Activated naive CD8-positive, alpha-beta T cell treated with anti-CD3 and anti-CD28 coated beads, Interleukin-2, amount 50 U/mL, for 16 hours (primary cell): ENCODE data around the gene PPM1J.
A peak's percentile ranks its signal among the peaks of the same experiment; 100 is the strongest.
"Not testable (repeated sequence)": the region's sequence is repeated elsewhere in the genome, so short reads cannot be mapped to it uniquely, and the experiment has no call there.

Experiments
- DNase-seq: peaks from one replicate; pipeline ENCODE4 v3.0.0-alpha.2; 2020; ENCODE audit warnings: low read depth, low spot score

Gene PPM1J

DNA sequence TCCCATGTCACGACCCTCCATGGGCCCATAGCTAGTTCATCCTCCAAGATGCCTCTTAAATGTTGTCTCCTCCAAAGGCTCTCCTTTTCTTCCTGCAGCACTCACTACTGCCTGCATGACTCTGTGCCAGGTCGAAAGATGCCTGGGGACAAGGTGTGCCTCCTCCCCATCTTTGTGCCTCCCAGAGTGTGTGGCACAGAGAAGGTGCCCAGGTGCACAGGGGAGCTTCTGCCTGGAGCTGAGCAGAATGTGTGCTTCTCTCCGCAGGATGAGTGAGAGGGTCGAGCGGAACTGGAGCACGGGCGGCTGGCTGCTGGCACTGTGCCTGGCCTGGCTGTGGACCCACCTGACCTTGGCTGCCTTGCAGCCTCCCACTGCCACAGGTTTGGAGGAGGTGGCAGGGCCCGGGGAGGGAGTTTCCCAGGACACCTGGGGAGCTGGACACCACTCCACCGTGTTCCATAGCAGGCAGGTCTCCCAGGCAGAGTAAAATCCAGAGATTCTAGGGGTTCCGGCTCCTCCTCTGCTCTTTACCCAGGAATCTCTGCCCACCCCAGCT is 6.9 kb upstream of the PPM1J start:
- no peak for DNase-seq

DNA sequence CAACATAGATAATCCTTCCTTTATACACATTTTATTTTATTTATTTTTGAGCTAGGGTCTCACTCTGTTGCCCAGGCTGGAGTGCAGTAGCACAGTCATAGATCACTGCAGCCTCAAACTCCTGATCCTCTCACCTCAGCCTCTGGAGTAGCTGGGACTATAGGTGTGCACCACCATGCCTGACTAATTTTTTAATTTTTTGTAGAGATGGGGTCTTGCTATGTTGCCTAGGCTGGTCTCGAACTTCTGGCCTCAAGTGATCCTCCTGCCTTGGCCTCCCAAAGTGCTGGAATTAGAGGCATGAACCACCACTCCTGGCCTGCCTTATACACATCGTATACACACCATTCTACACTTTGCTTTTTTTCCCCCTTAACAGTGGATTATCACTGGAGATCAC is 6.2 kb upstream of the PPM1J start:
- DNase-seq: not testable (repeated sequence)

GRCh38 chr1:112720800-112721199 is 5.7 kb upstream of the PPM1J start:
- no peak for DNase-seq

DNA sequence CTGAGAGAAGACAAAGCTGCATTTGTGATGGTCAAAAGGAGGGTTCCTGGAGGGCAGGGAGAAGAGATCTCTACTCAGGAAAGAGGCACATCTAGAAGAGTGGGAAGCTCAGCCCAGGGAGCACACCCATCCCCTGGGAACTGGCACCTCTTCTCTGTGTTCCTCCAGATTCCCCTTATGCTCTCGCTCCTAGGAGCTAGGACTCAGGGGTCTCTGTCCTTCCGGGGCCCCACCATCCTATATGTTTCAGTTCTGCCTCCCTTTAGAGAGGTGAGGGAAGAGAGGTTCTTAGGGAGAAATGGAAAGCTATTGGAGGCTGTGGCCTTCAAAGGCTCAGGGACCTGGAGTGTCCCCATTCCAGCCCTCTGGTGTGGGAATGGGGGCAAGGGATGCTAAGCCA is 4.6 kb upstream of the PPM1J start:
- DNase-seq: no peak

DNA sequence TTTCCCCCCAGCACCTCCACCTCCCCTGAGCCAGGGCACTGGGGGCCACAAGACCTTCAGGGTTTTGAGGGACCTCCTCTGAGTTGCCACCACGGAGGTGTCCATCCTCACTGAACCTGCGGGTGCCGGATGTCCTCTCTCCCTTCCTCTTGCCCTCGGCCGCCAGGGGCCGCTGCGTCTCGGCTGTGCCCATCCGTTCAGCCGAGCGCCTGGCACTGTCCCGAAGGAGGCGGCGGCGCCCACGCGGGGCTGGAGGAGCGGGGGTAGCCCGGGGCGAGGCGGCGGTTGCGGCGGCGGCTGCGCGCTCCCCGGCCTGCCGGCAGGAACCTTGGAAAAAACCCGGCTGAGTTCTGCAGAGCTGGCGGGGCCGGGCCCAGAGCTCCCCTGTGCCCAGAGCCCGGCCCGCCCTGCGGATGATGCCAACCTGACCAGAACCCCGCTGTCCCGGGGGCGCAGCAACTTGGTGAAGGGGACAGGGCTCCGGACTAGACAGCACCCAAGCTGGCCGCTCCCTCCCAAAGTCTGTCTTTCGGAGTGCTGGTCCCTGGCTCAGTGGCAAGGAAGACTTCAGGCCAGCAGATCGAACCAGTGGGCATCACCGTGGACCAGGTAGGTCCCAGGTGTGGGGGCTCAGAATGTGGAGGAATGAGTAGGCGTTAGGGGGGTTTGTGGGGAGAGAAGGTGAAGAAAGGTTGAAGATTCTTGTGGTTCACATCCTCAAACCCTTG is 3.7 kb upstream of the PPM1J start:
- peak; percentile 42 for DNase-seq

- DNase-seq: no peak
These were observed 2.2 kb upstream of the PPM1J start for GRCh38 chr1:112717263-112717873.

DNA sequence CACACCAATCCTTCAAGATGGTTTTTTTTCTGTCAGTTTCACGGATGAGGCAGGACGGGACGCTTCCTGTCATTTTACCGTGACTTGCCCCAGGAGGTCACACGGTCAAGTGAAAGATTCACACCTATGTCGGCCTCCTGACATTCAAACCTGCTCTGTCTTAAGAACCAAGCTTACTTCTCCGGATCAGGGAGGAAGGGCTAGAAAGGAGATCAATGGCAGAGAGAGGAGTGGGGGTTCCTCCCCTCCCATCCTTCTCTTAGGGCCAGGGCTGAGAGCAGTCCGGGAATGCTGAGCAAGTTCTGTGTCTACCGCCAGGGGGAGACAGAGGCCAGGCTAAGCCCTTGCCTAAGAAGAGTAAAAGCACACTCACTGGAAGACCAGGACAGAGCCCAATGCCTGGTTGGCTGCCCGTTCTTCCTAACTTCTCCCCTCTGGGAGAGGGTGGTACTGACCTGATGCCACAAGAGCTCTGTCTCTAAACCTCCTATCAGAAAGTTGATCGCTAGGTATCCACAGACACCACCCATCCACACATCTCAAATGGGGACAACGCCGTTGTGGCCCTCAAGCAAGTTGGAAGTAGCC is 1.1 kb upstream of the PPM1J start:
- DNase-seq: peak; percentile 61

- DNase-seq: no peak
These were observed 544 bp downstream of the PPM1J start for GRCh38 chr1:112714313-112715263.

GRCh38 chr1:112713466-112714312 is 1.4 kb downstream of the PPM1J start:
- no peak for DNase-seq

GRCh38 chr1:112712701-112713128 is 2.4 kb downstream of the PPM1J start:
- no peak for DNase-seq

GRCh38 chr1:112712191-112712590 is 2.9 kb downstream of the PPM1J start:
- no peak for DNase-seq

GRCh38 chr1:112711670-112712069 is 3.5 kb downstream of the PPM1J start:
- no peak for DNase-seq

DNA sequence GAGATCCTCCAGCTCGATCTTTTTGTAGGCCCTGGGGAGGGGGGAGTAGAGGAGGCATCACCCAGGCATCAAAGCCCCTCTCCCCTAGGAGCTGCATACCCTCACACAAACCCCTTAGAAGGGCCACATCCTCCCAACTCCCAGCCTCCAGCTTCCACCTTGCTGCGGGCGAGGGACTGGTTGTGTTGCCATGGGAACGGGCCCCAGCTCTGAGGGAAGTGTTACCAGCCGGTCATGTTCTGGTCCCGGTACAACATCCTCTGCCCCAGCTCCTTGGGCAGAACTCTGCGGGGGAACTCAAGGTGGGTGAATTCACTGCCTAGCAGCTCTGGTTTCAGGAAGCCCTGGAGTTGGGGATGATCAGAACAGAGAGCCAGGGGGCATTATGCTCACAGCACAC is 4.1 kb downstream of the PPM1J start:
- no peak for DNase-seq

DNA sequence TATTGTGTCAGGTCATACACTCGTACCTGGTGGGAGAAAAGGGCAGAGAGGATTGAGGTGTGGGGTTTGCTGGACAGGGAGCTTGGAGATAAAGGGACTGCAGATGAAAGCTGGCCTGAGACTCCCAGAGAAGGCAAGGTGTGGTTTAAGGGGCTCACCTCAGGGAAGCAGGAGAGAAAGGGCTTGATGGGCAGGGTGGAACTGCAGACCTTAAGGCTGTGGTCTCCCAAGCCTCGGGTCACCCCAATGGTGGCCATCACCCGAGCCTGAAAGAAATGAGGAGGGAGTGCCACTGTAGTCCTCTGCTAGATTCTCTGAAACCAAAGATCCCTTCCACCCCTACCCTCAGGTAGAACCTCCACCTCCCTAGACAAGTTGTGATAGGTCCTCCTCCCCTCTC is 4.5 kb downstream of the PPM1J start:
- DNase-seq: no peak

DNA sequence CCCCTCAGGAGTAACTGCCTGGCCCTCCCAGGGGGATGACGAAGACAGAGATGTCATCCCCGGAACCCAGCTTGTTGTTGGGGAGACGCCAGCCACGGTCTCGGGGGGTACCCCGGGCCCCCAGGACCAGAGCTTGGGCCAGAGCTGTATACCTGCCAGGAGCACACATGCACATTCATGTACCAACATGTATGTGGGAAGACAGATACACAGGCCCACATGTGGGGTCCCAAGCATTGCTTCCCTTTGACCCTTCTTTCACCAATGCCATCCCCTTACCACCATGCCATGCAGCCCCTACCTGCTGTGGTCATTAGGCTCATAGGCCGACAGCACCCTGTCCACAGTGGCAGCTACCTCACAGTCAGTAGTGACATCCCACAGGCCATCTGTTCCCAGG is 5.0 kb downstream of the PPM1J start:
- DNase-seq: no peak

DNA sequence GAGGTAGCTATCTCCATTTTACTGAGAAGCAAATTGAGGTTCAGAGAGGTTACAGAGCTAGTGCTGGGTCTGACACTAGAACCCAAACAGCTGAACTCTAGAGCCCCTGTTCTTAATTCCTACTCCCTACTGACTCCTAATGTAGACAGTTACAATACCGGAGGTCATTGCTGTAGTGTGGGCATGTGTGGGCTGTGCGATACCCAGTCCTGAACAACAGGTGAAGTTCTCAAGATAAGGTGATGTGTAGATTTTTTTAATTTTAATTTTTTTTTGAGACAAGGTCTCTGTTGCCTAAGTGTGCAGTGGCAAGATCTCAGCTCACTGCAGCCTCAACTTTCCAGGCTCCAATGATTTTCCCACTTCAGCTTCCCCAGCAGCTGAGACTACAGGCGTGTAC is 6.6 kb downstream of the PPM1J start:
- DNase-seq: no peak

DNA sequence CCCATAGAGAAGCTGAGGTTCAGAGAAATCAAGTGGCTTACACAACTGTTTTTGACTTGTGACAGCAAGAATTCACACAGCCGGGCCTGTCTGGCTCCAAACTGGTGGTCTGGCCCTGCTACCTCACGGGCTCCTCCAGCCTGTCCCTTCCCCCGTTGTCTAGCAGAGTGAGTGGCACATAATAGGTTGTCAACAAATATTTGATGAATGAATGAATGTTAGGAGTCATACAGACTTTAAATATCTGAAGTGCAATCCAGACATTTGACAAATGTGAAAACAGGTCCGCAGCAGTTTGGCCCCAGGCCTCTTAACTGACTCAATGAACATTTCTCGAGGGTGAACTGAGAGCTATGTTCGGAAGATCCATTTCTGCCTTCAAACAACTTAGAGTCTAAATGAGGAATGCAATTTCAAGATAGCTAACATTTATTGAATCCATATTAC is 7.1 kb downstream of the PPM1J start:
- DNase-seq: no peak

DNA sequence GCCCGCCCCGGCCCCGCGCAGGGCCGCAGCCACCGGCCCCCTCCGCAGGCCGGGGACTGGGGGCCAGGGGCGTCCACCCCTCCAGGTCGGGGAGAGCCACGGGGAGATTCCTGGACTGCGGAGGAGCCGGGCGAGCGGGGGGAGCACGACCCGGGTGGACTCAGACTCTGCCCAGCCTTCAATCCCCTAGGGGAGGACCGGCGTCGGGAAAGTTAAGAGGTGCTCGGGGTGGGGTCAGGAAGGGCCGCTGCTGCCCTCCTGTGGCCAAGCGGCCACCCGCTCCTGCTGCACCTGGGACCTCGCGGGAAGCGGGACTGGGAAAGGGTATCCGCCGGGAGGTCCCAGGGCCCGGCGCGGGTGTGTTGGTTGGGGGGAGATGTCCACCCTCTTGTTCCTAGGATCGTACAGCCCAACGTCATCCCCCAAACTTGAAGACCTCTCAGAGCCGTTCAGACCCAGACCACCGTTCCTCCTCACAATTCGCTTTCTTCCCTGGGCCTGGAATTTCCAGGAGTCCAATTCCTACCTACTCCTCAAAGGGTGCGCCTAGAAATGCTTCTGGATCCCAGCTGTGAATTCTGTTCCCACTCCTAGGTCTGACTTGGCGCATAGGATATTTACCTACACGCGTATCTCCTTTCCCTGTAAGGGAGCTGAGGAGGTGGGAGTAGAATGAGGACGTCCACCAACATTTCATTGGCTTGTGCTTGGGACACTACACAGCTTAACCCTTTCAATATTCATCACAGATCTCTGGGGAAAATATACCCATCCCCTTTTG is 7.7 kb downstream of the PPM1J start:
- DNase-seq: peak; percentile 30

- peak; percentile 44 for DNase-seq
These were observed 8.5 kb downstream of the PPM1J start, which contains the start of gene RHOC for GRCh38 chr1:112706505-112707220. TSS of gene RHOC (minus strand) at chr1:112707127. CDS start at chr1:112703799, 3,328 bp downstream.
